ENCODE measurements around the gene MAP3K12.

Gene MAP3K12

GRCh38 chr12:53485955-53486735 lies 13.1 kb downstream of the MAP3K12 start:
- in situ Hi-C loops (cut with HindIII; ENCODE audit: low sequenced_read_pairs) = no loop called here
- H3K4me3 ChIP-seq (ENCODE audit: low read depth, low read length) = no peak overlapping the region
- no peak for DNase-seq (ENCODE audit: low read depth)
- no peak for TF ChIP-seq CTCF (IDR thresholded peaks at IDR 0.05; ENCODE audit: low read depth, low read length, missing control alignments)

GRCh38 chr12:53484686-53485575 lies 14.3 kb downstream of the MAP3K12 start:
- no peak for DNase-seq (ENCODE audit: low read depth)
- no peak overlapping the region for H3K4me3 ChIP-seq (ENCODE audit: low read depth, low read length)
- TF ChIP-seq CTCF (IDR thresholded peaks at IDR 0.05; ENCODE audit: low read depth, low read length, missing control alignments) = no peak
- in situ Hi-C loops (cut with HindIII; ENCODE audit: low sequenced_read_pairs) = no loop called here

- in situ Hi-C loops (cut with HindIII; ENCODE audit: low sequenced_read_pairs) = no loop called here
- no peak for TF ChIP-seq CTCF (IDR thresholded peaks at IDR 0.05; ENCODE audit: low read depth, low read length, missing control alignments)
- H3K4me3 ChIP-seq (ENCODE audit: low read depth, low read length) = no peak overlapping the region
- DNase-seq (ENCODE audit: low read depth) = no peak
These were observed 15.3 kb downstream of the MAP3K12 start for GRCh38 chr12:53483979-53484377.

- DNase-seq (ENCODE audit: low read depth) = no peak
- TF ChIP-seq CTCF (IDR thresholded peaks at IDR 0.05; ENCODE audit: low read depth, low read length, missing control alignments) = no peak
- in situ Hi-C loops (cut with HindIII; ENCODE audit: low sequenced_read_pairs) = no loop called here
- H3K4me3 ChIP-seq (ENCODE audit: low read depth, low read length) = no peak overlapping the region
These were observed 15.9 kb downstream of the MAP3K12 start for GRCh38 chr12:53483225-53483978.

GRCh38 chr12:53482626-53483168 lies 16.6 kb downstream of the MAP3K12 start:
- in situ Hi-C loops (cut with HindIII; ENCODE audit: low sequenced_read_pairs) = no loop called here
- no peak for DNase-seq (ENCODE audit: low read depth)
- H3K4me3 ChIP-seq (ENCODE audit: low read depth, low read length) = no peak overlapping the region
- TF ChIP-seq CTCF (IDR thresholded peaks at IDR 0.05; ENCODE audit: low read depth, low read length, missing control alignments) = no peak
